Stimulated activated CD8-positive, alpha-beta memory T cell treated with anti-CD3 and anti-CD28 coated beads, Interleukin-4, amount 100 ng/mL, for 24 hours (primary cell): ENCODE measurements around the gene IRX2.

Experiments
- DNase-seq: peaks from one replicate; pipeline ENCODE4 v3.0.0-alpha.2; 2020; ENCODE audit warnings: low read depth

The IRX2 gene

DNA sequence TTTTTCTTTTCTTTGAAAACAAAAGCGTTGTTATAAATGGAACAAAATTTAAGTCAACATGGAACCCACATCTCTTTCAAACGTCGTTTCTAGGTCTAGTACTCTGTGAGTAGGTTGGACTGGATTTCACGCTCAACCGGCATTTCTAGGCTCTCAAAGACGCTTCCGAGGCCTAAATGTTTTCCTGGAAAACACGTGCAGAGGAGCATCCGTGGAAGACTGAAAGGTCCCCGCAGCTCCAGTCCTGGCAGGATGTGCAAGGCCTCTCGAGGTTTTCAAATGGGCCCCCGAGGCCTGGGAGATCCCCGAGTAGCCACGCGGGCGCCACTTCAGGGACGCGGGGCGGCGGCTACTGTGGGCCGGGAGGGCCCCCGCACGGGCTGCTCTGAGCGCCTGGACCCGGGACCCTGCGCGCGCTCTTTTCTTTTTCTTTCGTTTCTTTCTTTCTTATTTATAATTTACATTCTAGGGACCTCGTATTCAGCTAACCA, 4.2 kb upstream of the IRX2 start:
- DNase-seq: no peak

- DNase-seq: no peak
Observed at GRCh38 chr5:2755076-2755680, 3.7 kb upstream of the IRX2 start.

DNA sequence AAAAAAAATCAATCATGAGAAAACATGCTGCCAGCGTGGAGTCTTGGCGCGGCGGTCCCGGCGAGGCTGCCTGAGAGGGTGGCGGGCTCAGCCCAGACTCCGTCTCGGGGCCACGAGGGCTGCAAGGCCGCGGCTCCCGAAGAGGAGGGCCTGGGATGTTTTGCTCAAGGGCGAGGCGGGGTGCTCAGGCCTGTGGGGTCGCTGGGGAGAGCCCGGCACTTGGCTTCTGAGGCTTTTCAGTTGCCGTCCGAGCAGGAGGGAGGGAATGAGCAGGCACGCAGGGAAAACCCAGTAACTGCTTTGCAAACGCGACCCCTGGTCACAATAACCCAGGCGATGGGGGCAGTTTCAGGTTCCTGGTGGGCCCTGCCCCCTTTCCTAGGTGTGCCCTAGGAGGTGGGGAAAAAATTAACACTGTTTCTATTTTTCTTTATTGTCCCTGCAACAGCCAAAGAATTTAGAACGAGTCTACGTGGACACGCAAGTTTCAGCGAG, 3.2 kb upstream of the IRX2 start:
- DNase-seq: no peak

DNA sequence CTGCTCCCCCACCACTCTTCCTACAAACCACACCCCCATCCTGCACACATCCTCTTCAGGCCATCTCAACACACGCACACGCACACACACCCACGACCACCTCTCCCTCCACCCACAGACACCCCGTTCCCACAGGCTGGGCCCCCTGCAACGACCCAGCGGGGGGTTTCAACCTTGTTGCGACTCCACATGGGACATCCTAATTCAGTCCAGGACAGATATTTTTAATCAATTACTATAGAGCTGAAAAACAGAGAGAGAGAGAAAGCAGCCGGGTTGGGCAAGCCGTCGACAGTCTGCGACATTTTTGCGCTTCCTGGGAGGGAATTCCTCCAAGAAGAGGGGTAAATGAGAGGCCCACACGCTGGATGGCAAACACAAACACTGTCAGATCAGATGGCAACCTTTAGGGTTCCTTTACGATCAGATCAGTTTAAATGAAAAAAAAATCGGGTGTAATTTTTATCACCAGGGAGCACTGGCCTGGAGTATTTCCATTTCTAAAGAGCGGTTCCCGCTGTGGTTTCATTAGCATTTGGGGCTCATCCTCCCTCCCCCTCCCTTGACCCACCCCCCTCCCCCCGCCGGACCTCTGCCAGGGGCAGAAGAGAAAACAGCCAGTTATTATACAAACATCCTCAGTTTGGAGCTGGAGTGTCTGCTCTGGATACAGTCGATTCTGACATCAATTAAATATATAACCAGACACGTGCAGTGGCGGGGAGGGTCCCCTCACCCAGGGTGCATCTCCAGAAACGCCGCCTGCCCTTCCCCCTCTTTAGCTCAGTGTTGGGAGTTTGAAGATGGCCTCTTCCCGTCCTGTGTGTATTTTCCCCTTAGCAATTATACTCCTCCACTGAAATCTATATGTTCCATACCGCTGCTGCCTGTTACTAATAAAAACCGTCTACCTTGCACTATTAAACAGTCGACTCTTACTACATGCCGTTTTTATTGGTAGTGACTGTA, 2.3 kb upstream of the IRX2 start:
- no peak for DNase-seq

- no peak for DNase-seq
Observed at GRCh38 chr5:2752821-2753439, 1.5 kb upstream of the IRX2 start.

DNA sequence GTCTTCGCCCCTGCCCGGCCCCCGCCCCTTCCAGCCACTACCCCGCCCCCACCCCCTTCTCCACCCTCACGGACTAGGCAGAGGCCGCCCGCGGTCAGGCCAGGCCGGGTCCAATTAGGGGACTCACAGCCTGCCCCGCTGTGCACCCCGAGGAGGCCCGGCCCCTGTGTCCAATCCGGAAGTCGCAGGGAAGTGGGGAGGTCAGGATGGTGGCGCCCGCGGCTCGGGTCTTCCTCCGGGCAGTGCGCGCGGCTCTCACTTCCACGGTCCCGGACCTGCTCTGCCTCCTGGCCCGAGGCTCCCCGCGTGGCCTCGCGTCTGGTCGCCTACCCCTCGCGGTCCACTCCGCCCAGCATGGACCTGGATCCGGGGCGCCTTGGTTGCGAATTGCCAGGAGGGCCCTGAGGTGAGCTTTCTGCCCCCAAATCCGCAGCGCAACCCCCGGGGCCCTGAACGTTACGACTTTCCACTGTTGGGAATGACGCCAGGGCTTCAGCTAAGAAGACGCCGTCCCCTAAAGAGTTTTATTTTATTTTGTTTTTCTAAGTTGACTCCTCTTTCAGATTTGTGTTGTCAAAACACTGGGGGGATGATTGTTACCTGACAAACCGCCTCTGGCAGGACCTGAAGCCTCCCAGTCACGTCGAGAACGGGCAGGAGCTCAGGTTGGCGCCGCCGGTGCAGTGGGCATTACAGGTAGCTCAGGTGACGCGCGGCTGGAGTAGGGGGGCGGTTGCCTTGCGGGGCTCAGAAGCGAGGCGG, 763 bp upstream of the IRX2 start:
- DNase-seq: no peak

- DNase-seq: no peak
Observed at GRCh38 chr5:2750758-2751464, 566 bp downstream of the IRX2 start.

- no peak for DNase-seq
Observed at GRCh38 chr5:2750026-2750757, 1.3 kb downstream of the IRX2 start.

DNA sequence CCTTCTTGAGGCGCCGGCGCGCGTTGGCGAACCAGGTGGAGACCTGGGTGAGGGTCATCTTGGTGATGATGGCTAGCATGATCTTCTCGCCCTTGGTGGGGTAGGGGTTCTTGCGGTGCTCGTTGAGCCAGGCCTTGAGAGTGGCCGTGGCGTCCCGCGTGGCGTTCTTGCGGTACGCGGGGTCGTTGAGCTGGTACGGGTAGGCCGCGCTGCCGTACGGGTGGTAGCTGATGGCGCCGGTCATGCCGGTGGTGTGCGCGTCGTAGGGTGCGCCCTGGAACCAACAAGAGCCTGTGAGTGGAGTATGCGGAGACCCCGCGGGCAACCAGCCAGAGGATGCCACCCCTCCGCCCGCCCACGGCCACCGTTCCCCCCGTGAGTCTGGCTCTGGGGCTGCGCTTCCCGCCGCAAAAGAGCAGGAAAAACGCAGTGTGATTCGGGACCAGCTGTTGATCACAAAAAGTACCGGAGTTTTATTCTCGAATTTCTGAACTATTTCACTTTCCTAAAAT, 1.9 kb downstream of the IRX2 start:
- DNase-seq: no peak

DNA sequence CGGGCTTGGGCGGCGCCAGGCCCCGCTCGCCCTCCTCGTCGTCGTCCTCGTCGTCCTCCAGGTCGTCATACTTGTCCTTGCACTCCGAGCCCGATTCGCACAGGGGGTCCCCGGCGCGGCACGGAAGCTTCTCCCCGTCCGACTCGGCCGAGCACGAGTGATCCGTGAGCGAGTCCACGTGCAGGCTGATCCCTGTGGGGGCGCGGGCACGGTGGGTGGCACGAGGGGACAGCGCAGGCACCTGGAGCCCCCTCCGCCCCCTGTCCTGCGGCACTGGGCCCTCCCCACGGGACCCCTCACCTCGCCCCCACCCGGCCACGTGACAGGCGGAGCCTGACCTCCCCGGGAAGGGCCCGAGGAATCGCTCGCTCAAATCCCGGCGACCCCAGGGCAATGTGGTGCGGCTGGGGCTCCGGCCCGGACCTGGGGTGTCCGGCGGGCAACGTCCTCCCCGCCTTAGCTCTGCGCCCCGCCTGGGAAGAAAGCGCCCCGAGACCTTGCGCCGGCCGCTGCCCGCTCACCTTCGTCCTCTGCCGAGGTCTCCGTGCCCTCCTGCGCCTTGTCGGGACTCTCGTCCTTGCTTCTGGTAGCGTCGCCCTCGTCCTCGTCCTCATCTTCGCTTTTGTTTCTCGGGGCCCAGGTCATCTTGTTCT, 2.5 kb downstream of the IRX2 start:
- DNase-seq: no peak

GRCh38 chr5:2748179-2748860, 3.2 kb downstream of the IRX2 start:
- DNase-seq: no peak

- DNase-seq: no peak
Observed at GRCh38 chr5:2747363-2748162, 3.9 kb downstream of the IRX2 start.

DNA sequence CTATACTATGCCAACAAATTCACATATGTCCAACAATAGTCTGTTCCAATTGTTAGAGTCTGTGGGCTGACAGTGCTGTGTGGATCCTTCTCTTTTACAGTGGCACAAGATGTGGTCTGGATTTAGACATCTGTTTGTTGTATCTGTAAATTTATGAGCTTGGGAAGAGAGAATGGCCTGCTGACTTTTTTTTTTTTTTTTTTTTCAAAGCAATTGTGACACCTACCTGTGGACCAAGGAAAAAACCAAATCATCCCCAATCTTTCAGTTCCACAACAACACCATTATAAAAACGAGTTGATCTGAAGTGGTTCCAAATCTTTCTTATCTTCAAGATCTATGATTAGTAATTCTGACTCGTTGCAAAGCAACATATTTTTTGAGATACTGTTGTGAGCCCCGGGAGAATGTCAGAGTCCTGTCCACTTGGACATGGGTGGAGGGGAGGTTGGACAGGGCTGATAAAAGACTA, 4.9 kb downstream of the IRX2 start:
- DNase-seq: no peak

- DNase-seq: no peak
Observed at GRCh38 chr5:2744485-2744884, 7.0 kb downstream of the IRX2 start.

GRCh38 chr5:2742921-2743679, 8.4 kb downstream of the IRX2 start:
- no peak for DNase-seq

- no peak for DNase-seq
Observed at GRCh38 chr5:2741956-2742355, 9.5 kb downstream of the IRX2 start.

DNA sequence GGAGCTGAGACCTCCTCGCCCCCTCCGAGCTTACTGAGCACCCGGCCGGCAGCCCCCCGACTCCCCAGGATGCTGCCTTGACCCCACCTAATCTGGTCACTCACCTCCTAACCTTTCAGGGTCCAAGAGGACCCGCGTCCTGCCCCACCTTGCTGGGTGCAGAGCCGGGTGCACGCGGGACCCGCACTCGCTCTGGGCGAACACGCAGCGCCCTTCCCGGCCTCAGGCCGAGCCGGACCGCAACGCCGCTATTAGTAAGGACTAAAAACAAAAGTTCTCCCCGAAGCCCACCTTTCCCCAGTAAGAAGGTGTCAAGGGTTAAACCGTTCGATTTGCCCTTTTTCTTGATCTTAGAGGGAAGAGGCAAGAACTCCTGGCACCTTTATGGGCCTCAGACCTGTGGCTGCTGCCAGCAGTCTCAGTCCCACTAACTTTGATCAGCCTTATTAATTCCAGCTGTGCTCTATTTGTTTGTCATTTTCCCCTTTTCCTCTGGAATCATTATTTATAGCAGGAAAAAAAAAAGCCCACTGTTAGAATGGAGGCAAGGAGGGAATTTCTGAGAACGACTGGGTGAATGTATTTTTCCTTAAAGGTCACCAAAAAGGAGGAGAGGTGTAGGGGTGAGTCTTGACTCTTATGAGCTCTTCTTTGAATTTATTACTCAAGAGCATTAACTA, 10.5 kb downstream of the IRX2 start:
- DNase-seq: no peak
